Endothelial cell of umbilical vein (primary cell): ENCODE measurements around the gene RPL13. TPM values are rescaled to one million over a fixed set of nuclear protein-coding genes. Genes with fewer than 3 reads are reported as not detected.
A peak's percentile ranks its signal among the peaks of the same experiment; 100 is the strongest.

Source experiments
- BruUV-seq: library from RNA; stranded (reverse); fragments of 400-500 nt; replicated peaks from 2 replicates; lab custom pipeline; 2021; lab: Mats Ljungman, UMichigan
- CTCF ChIA-PET: fragments of 300-600, 350-600 bp; sonication (Branson Sonifier 250); formaldehyde crosslinking; loops from one replicate; lab custom pipeline; 2021; ENCODE audit warnings: antibody characterized with exemption, inconsistent platforms; lab: Charles Lee
- POLR2A ChIA-PET: fragments of 300-600, 350-600 bp; sonication (Branson Sonifier 250); formaldehyde crosslinking; loops from one replicate; lab custom pipeline; 2021; ENCODE audit warnings: antibody characterized with exemption, inconsistent platforms; lab: Charles Lee
- DNase-seq: peaks from one replicate; pipeline ENCODE4 v3.0.0-alpha.2; 2011; ENCODE audit warnings: low read depth, low spot score
- FAIRE-seq: peaks from 2 replicates; lab custom pipeline; 2011; peaks lifted over from hg19 to GRCh38; lab: Jason Lieb, UNC
- H2AFZ ChIP-seq: 2 replicates; pipeline ENCODE4 v1.6.0; 2012; ENCODE audit warnings: low read depth, low read length, control low read depth, inconsistent platforms
- H3K27ac ChIP-seq: 2 replicates; pipeline ENCODE4 v1.5.1; 2011; ENCODE audit warnings: low read depth, mild to moderate bottlenecking, control low read depth, low read length, moderate library complexity; ENCODE audit not compliant: insufficient read depth
- H3K27me3 ChIP-seq, 2 experiments: 2 replicates each; pipeline versions ENCODE4 v1.6.0 to v1.6.1; 2011; ENCODE audit warnings: low read length in 2 of 2, mixed read lengths in 1 of 2; ENCODE audit not compliant: control insufficient read depth in 2 of 2, insufficient read depth in 2 of 2
- H3K36me3 ChIP-seq, 2 experiments: 2 replicates in 1 of 2; 3 replicates in 1 of 2; pipeline ENCODE4 v1.5.1; 2011; ENCODE audit warnings: low read length in 2 of 2, mild to moderate bottlenecking in 1 of 2, moderate library complexity in 1 of 2; ENCODE audit not compliant: control insufficient read depth in 2 of 2, insufficient read depth in 2 of 2; ENCODE audit errors: extremely low read depth in 1 of 2
- H3K4me1 ChIP-seq: 3 replicates; pipeline ENCODE4 v1.5.1; 2011; ENCODE audit warnings: mild to moderate bottlenecking, low read length; ENCODE audit not compliant: control insufficient read depth, insufficient read depth; ENCODE audit errors: extremely low read depth
- H3K4me2 ChIP-seq: 2 replicates; pipeline ENCODE4 v1.6.1; 2011; ENCODE audit warnings: low read length, control low read depth, mixed read lengths; ENCODE audit not compliant: insufficient read depth
- H3K4me3 ChIP-seq, 3 experiments: fragments of 200-600 bp in 1 of 3; sonication (generic), shearing (Covaris generic) in 1 of 3; replicated peaks in 1 of 3; 2 replicates each; pipeline ENCODE4 v1.5.1; 2011 to 2016; ENCODE audit warnings: control low read depth in 3 of 3, low read length in 3 of 3, mild to moderate bottlenecking in 2 of 3, inconsistent platforms in 1 of 3, low read depth in 1 of 3, moderate library complexity in 1 of 3; ENCODE audit not compliant: insufficient read depth in 1 of 3
- H3K79me2 ChIP-seq: 2 replicates; pipeline ENCODE4 v1.6.0; 2012; ENCODE audit warnings: low read length, inconsistent platforms; ENCODE audit not compliant: control insufficient read depth, insufficient read depth
- H3K9ac ChIP-seq: replicated peaks from 2 replicates; pipeline ENCODE3; 2011; ENCODE audit warnings: low read length, control low read depth; ENCODE audit not compliant: insufficient read depth; ENCODE audit errors: extremely low read depth
- H3K9me1 ChIP-seq: replicated peaks from 3 replicates; pipeline ENCODE4 v1.6.0; 2011; ENCODE audit warnings: mild to moderate bottlenecking, low read length; ENCODE audit not compliant: control insufficient read depth, insufficient read depth; ENCODE audit errors: extremely low read depth
- H3K9me3 ChIP-seq: replicated peaks from 2 replicates; pipeline ENCODE4 v1.5.1; 2012; ENCODE audit warnings: low read length, inconsistent platforms; ENCODE audit not compliant: control insufficient read depth, insufficient read depth
- H4K20me1 ChIP-seq: replicated peaks from 2 replicates; pipeline ENCODE3; 2011; ENCODE audit warnings: mild to moderate bottlenecking, low read length; ENCODE audit not compliant: control insufficient read depth, insufficient read depth; ENCODE audit errors: extremely low read depth
- CTCF ChIP-seq, 2 donors: IDR thresholded peaks; 1 replicate in 1 of 2; 2 replicates in 1 of 2; pipeline ENCODE4 v1.5.1; 2011; ENCODE audit warnings: low read length in 2 of 2, mild to moderate bottlenecking in 2 of 2, moderate library complexity in 2 of 2, control low read depth in 1 of 2, inconsistent platforms in 1 of 2, low read depth in 1 of 2; ENCODE audit not compliant: insufficient read depth in 1 of 2; ENCODE audit errors: extremely low read depth in 1 of 2
- EZH2 ChIP-seq: IDR thresholded peaks from 2 replicates; pipeline ENCODE4 v1.6.1; 2012; ENCODE audit warnings: borderline replicate concordance, low read depth, mild to moderate bottlenecking, moderate library complexity, low read length, inconsistent platforms; ENCODE audit not compliant: severe bottlenecking
- FOS ChIP-seq: IDR thresholded peaks from 2 replicates; pipeline ENCODE4 v1.6.1; 2011; ENCODE audit warnings: mild to moderate bottlenecking, low read length, moderate library complexity, borderline replicate concordance; ENCODE audit not compliant: insufficient read depth
- POLR2AphosphoS5 ChIP-seq: IDR thresholded peaks from 2 replicates; pipeline ENCODE4 v1.6.1; 2012; ENCODE audit warnings: low read depth, mild to moderate bottlenecking, control low read depth, low read length, moderate library complexity; ENCODE audit not compliant: insufficient read depth
- dilution Hi-C: fragments of 300-500 bp; cut with MboI; formaldehyde crosslinking; loops from one replicate; pipeline ENCODE4 v1.15.0; 2019; ENCODE audit warnings: low sequenced_read_pairs; ENCODE audit not compliant: extremely low pct_ligation_motif_present
- intact Hi-C: fragments of 100-400 bp; cut with micrococcal nuclease; formaldehyde crosslinking; loops from one replicate; pipeline ENCODE4 v1.10.0; 2022
- polyA plus RNA-seq, 4 experiments: library from polyadenylated mRNA; depleted of rRNA in 3 of 4; stranded (reverse) in 3 of 4; unstranded in 1 of 4; fragments of >200 nt; gene quantifications; 2 replicates each; pipeline versions ENCODE4 v1.2.1 to v1.2.3, GENCODE V29; 2011 to 2012; ENCODE audit warnings: missing spikeins in 1 of 4
- total RNA-seq: library from RNA; stranded (reverse); gene quantifications from 2 replicates; pipeline ENCODE4 v1.2.3, GENCODE V29; 2021
- TF ChIP-seq, protein P1 (sequence below): IDR thresholded peaks from 2 replicates; pipeline ENCODE4 v1.6.1; 2011; ENCODE audit not compliant: insufficient read depth, insufficient read length

RPL13 gene
- total and polyA plus RNA-seq, 2 donors (not counting 3 experiments of a cell fraction or from before 2014, with no cell fraction given) = 1,463 to 5,670 TPM

- FAIRE-seq (no peak), DNase-seq (no peak)
- Histone ChIP-seq H3K27me3 (peaks cover 0 to 1% of the 10 kb centered on the region in 2 experiments), H3K9me3 (no peaks in the 10 kb centered on the region), H3K27ac (no peak within 1 kb of the TSS), H3K9me1 (no peaks in the 10 kb centered on the region), H3K79me2 (no peaks in the 10 kb centered on the region), H3K4me2 (peak within 1 kb of the TSS; percentile 40), H3K36me3 (no peaks in the 10 kb centered on the region), H4K20me1 (no peaks in the 10 kb centered on the region), H3K4me1 (peaks cover 9% of the 10 kb centered on the region), H2AFZ (peak within 1 kb of the TSS; percentile 83), H3K9ac (peak within 1 kb of the TSS; percentile 40), H3K4me3 (peak within 1 kb of the TSS; percentile 20 to 27 (median 21))
- ChIA-PET CTCF (interaction anchor here (1.0 to 1.5 kb wide), 6 partner anchors 9 to 285 kb away, joined by 3 to 6 read pairs (median 4); no protein-coding TSS in a partner anchor), POLR2A (no interaction called here)
- dilution Hi-C loops (no loop called here), intact Hi-C loops (loop anchor here (10.0 kb wide), 1 partner anchor 149 kb away; the partner anchor contains the start of genes VPS9D1 and ZNF276)
- TF ChIP-seq POLR2AphosphoS5 = no peak
- TF ChIP-seq EZH2 = peak; percentile 84
- no peak for TF ChIP-seq CTCF (IDR thresholded peaks at IDR 0.05; ENCODE audit: extremely low read depth in 1 of 2, insufficient read depth in 1 of 2, low read depth in 1 of 2, low read length in 2 of 2)
- TF ChIP-seq, protein P1, sequence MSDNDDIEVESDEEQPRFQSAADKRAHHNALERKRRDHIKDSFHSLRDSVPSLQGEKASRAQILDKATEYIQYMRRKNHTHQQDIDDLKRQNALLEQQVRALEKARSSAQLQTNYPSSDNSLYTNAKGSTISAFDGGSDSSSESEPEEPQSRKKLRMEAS = no peak
- no peak for TF ChIP-seq FOS
- BruUV-seq = no TSS peak
These were observed 15.0 kb downstream of the RPL13 start, which contains the start of gene CPNE7 for GRCh38 chr16:89575247-89576152. Gene CPNE7 (plus strand): TSS chr16:89575758. CDS start chr16:89575898, 140 bp downstream.
